ENCODE measurements around the gene MRPS7.
"Not testable (repeated sequence)": the region's sequence is repeated elsewhere in the genome, so short reads cannot be mapped to it uniquely, and the experiment has no call there.

Gene MRPS7

GRCh38 chr17:75252039-75252816 is 9.5 kb upstream of the MRPS7 start:
- Histone ChIP-seq H3K9me3 (ENCODE audit: low read length) (no peaks in the 10 kb centered on the region), H2AFZ (ENCODE audit: low read depth, low read length) (no peak overlapping the region), H3K27me3 (ENCODE audit: insufficient read depth, low read length) (no peaks in the 10 kb centered on the region), H3K4me3 (ENCODE audit: low read length) (no peak overlapping the region), H3K4me1 (ENCODE audit: insufficient read depth, low read length) (no peaks in the 10 kb centered on the region), H3K36me3 (ENCODE audit: insufficient read depth, low read length) (no peaks in the 10 kb centered on the region)

- not testable (repeated sequence) for H2AFZ ChIP-seq (ENCODE audit: low read depth, low read length); H3K27me3 ChIP-seq (ENCODE audit: insufficient read depth, low read length); H3K4me3 ChIP-seq (ENCODE audit: low read length); H3K36me3 ChIP-seq (ENCODE audit: insufficient read depth, low read length); H3K9me3 ChIP-seq (ENCODE audit: low read length)
- peaks cover 15% of the 10 kb centered on the region for H3K4me1 ChIP-seq (ENCODE audit: insufficient read depth, low read length)
Measured at GRCh38 chr17:75255954-75256698, 5.6 kb upstream of the MRPS7 start.

GRCh38 chr17:75257228-75257627 is 4.5 kb upstream of the MRPS7 start:
- not testable (repeated sequence) for H3K9me3 ChIP-seq (ENCODE audit: low read length); H2AFZ ChIP-seq (ENCODE audit: low read depth, low read length); H3K4me3 ChIP-seq (ENCODE audit: low read length); H3K36me3 ChIP-seq (ENCODE audit: insufficient read depth, low read length); H3K27me3 ChIP-seq (ENCODE audit: insufficient read depth, low read length)
- peaks cover 16% of the 10 kb centered on the region for H3K4me1 ChIP-seq (ENCODE audit: insufficient read depth, low read length)

- peak overlapping the region; percentile 33 for H2AFZ ChIP-seq (ENCODE audit: low read depth, low read length)
- H3K9me3 ChIP-seq (ENCODE audit: low read length): no peaks in the 10 kb centered on the region
- peak overlapping the region; percentile 77 for H3K4me3 ChIP-seq (ENCODE audit: low read length)
- H3K4me1 ChIP-seq (ENCODE audit: insufficient read depth, low read length): peaks cover 24% of the 10 kb centered on the region
- no peaks in the 10 kb centered on the region for H3K27me3 ChIP-seq (ENCODE audit: insufficient read depth, low read length)
- H3K36me3 ChIP-seq (ENCODE audit: insufficient read depth, low read length): peaks cover 17% of the 10 kb centered on the region
Measured at GRCh38 chr17:75260641-75261335, 891 bp upstream of the MRPS7 start.

- Histone ChIP-seq H3K9me3 (ENCODE audit: low read length) (no peaks in the 10 kb centered on the region), H2AFZ (ENCODE audit: low read depth, low read length) (peak overlapping the region; percentile 33), H3K4me3 (ENCODE audit: low read length) (peak overlapping the region; percentile 77), H3K27me3 (ENCODE audit: insufficient read depth, low read length) (no peaks in the 10 kb centered on the region), H3K36me3 (ENCODE audit: insufficient read depth, low read length) (peaks cover 23% of the 10 kb centered on the region), H3K4me1 (ENCODE audit: insufficient read depth, low read length) (peaks cover 24% of the 10 kb centered on the region)
Measured at GRCh38 chr17:75262112-75262606, 480 bp downstream of the MRPS7 start.

GRCh38 chr17:75263055-75263454 is 1.4 kb downstream of the MRPS7 start:
- no peaks in the 10 kb centered on the region for H3K9me3 ChIP-seq (ENCODE audit: low read length)
- H3K27me3 ChIP-seq (ENCODE audit: insufficient read depth, low read length): no peaks in the 10 kb centered on the region
- H3K4me3 ChIP-seq (ENCODE audit: low read length): peak overlapping the region; percentile 77
- H3K4me1 ChIP-seq (ENCODE audit: insufficient read depth, low read length): peaks cover 24% of the 10 kb centered on the region
- peaks cover 23% of the 10 kb centered on the region for H3K36me3 ChIP-seq (ENCODE audit: insufficient read depth, low read length)
- no peak overlapping the region for H2AFZ ChIP-seq (ENCODE audit: low read depth, low read length)

- peaks cover 18% of the 10 kb centered on the region for H3K4me1 ChIP-seq (ENCODE audit: insufficient read depth, low read length)
- H3K9me3 ChIP-seq (ENCODE audit: low read length): no peaks in the 10 kb centered on the region
- peaks cover 23% of the 10 kb centered on the region for H3K36me3 ChIP-seq (ENCODE audit: insufficient read depth, low read length)
- no peak overlapping the region for H2AFZ ChIP-seq (ENCODE audit: low read depth, low read length)
- no peak overlapping the region for H3K4me3 ChIP-seq (ENCODE audit: low read length)
- no peaks in the 10 kb centered on the region for H3K27me3 ChIP-seq (ENCODE audit: insufficient read depth, low read length)
Measured at GRCh38 chr17:75265614-75266315, 4.1 kb downstream of the MRPS7 start.

- Histone ChIP-seq H3K4me3 (ENCODE audit: low read length) (no peak overlapping the region), H3K4me1 (ENCODE audit: insufficient read depth, low read length) (peaks cover 16% of the 10 kb centered on the region)
Measured at GRCh38 chr17:75266316-75267152, 4.9 kb downstream of the MRPS7 start.

GRCh38 chr17:75267153-75267410 is 5.4 kb downstream of the MRPS7 start:
- Histone ChIP-seq H3K4me3 (ENCODE audit: low read length) (no peak overlapping the region), H3K9me3 (ENCODE audit: low read length) (no peaks in the 10 kb centered on the region), H3K27me3 (ENCODE audit: insufficient read depth, low read length) (no peaks in the 10 kb centered on the region), H3K4me1 (ENCODE audit: insufficient read depth, low read length) (peaks cover 19% of the 10 kb centered on the region), H2AFZ (ENCODE audit: low read depth, low read length) (no peak overlapping the region), H3K36me3 (ENCODE audit: insufficient read depth, low read length) (peaks cover 23% of the 10 kb centered on the region)

More at GRCh38 chr17:75266316-75267152, 4.9 kb downstream of the MRPS7 start:
- Histone ChIP-seq H3K9me3 (ENCODE audit: low read length) (no peaks in the 10 kb centered on the region), H3K27me3 (ENCODE audit: insufficient read depth, low read length) (no peaks in the 10 kb centered on the region), H3K36me3 (ENCODE audit: insufficient read depth, low read length) (peaks cover 23% of the 10 kb centered on the region), H2AFZ (ENCODE audit: low read depth, low read length) (no peak overlapping the region)

GRCh38 chr17:75267411-75268232 is 5.9 kb downstream of the MRPS7 start:
- Histone ChIP-seq H3K36me3 (ENCODE audit: insufficient read depth, low read length) (peaks cover 23% of the 10 kb centered on the region), H2AFZ (ENCODE audit: low read depth, low read length) (no peak overlapping the region), H3K4me3 (ENCODE audit: low read length) (no peak overlapping the region), H3K27me3 (ENCODE audit: insufficient read depth, low read length) (no peaks in the 10 kb centered on the region), H3K9me3 (ENCODE audit: low read length) (no peaks in the 10 kb centered on the region), H3K4me1 (ENCODE audit: insufficient read depth, low read length) (peaks cover 17% of the 10 kb centered on the region)

- Histone ChIP-seq H3K9me3 (ENCODE audit: low read length) (no peaks in the 10 kb centered on the region), H3K4me3 (ENCODE audit: low read length) (peak overlapping the region; percentile 96), H2AFZ (ENCODE audit: low read depth, low read length) (peak overlapping the region; percentile 96), H3K4me1 (ENCODE audit: insufficient read depth, low read length) (peaks cover 13% of the 10 kb centered on the region), H3K36me3 (ENCODE audit: insufficient read depth, low read length) (peaks cover 14% of the 10 kb centered on the region), H3K27me3 (ENCODE audit: insufficient read depth, low read length) (no peaks in the 10 kb centered on the region)
Measured at GRCh38 chr17:75269844-75270217, 8.2 kb downstream of the MRPS7 start.

Measured in neuron (in vitro differentiated cells).